GM18508 (cell line): Measurements from ENCODE around the gene MAP2K5.

Source experiments
- ATAC-seq: cut with Tn5 transposase; IDR thresholded peaks from one replicate; pipeline ENCODE4 v1.9.1; 2021; ENCODE audit warnings: moderate number of reproducible peaks; ENCODE audit not compliant: insufficient read depth, unreplicated experiment

Gene MAP2K5

DNA sequence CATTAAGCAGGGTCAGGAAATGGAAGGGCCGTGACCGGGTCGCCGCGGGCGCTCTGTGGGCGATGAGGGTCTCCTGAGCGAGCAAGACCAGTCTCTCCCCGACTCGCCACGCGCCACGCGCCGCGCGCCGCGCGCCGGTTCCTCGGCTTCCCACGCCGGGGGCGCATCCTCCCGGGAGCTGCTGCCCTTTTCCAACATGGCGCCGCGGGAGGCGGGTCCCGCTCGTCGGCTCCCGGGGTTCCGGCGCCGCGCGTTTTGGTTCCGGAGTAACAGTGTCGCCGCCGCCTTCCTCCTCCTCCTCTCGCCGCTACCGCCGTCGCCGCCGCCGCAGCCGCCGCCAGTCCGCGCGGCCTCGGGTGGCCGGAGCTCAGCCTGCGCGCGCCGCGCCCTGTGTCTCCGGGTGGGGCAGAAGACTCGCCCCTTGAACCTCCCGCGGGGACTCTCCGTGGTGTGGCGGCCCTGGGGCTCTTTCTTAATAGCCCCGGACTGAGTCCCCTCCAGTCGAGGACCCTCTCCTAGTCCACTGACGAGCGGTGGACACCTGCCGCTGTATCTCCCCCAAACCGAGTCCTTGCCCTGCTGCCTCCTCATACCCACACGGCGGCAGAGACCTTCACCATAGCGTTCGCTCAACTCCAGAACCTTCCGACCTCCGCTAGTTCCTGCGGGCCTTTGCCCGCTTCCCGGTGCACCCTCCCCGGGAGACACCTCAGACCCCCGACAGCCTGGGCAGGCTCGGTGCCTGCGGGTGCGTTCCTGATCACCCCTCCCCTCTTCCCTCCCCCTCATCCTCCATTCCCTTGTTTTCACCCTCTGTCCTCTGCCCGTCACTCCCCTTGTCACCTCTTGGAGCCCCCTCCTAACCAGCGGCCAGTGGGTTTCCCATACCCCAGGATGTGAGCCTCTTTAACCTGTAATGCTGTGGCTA lies at the start of gene MAP2K5:
Gene MAP2K5 (plus strand): TSS at position 284 of the 928 bp plus-strand sequence. CDS start 633 bp downstream, at position 917.
- ATAC-seq: no peak

DNA sequence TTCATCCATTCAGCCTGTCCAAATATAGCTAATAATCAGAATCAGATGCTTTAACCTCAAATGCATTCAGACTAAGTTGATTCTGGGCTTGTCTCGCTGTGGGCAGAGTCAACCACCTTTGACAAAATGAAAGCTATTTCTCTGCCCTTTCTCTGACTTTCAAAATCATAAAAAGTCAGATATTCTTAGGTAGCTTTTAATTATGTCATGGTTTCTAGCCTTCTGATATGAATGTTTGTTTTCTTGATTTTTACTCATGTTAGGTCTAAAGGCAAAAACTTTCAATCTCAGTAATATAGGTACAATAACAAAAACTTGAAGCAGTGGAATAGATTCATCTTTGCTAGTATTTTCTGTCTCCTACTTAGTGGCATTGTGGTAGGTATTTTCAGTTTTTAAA lies 46.9 kb upstream of the MAP2K5 start:
- ATAC-seq: no peak

DNA sequence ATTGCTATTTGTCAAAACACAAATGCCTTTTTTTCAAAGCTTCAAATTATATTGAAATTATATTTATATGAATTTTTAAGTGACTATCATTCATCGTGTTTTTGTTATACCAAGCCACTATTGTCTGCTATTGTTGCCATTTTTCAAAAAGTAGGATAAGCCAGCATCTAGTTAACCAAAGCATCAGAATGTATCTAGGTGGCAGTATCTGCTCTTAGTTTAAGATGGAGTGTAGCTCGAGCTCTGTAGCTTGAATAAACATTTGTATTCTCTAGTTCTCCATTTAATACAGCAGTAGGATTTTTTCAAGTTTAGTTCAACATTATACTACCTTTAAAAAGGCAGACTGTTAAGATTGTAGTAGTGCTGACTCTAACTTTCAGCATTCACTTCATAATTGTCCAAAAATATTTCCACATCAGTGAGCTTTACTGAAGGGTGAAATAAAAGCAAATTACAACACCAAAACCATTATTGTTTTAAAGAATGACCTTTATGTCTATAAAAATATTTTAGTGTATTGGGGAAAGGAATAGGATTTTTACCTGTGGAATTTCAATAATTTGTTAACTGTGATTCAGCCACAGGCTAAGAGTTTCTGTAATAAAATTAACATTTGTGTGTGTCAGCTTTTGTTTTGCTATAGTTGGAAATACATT lies 41.2 kb upstream of the MAP2K5 start:
- ATAC-seq: no peak

DNA sequence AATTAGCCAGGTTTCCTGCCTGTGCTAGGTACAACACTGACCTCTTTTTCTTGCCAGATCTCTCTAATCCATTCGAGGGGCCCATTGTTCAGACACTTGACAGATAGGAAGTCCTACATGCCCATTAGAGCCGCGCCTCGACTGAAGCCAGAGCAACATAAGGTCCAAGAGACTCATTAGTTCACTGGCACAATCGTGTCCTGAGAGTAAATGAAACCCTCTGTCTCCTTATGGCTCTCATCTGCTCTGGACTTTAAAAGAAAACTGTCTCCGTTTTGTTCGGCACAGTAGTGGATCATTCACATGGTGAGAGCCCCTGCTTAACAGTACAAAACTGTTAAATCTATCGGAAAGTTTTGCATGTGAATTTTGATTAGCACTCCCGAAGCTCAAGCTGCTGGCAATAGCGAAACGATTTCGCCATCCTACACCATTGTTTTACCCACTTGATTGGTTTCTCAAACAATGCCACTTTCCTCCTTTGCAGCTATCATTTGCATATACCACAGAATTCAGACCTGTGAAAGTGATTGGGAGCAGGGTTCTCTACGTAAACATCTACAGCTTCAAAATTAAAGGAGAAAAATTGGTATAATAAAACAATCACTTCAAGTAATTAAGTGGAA lies 40.6 kb upstream of the MAP2K5 start:
- ATAC-seq: no peak

DNA sequence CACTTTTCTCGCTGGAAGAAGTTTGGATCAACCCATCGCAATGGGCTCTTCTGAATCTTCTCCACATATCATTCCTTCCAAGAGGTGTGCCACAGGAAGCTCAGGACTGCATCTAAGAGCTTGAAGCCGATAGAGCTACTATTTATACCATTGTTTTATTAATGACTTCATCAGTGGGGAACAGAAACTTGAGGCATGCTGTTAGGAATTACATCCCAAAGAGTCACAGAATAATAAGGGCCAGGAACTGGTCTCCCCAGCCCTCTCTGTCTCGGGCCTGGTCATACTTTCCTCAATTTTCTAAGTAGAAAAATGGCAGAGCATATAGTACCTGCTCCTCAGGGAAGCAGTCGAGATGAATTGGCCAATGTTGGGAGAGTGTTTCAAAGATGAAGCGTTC lies 38.4 kb upstream of the MAP2K5 start:
- no peak for ATAC-seq

DNA sequence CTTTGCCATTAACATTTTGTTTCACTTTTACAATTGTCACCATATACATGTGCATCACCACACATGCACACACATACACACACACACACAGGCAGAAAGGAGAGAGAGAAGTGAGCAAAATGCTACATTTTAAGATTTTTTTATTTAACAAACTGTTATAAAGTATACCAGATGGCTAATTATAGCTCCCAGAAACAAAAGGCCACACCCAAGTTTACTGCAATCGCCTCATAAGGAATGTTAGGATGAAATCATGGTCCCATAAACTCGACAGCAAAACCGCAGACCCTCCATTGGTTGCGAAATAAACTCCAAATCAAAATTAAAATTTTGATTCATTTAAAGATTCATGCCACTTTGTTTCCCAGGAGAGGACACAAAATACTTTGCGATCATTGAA lies 37.7 kb upstream of the MAP2K5 start:
- no peak for ATAC-seq

DNA sequence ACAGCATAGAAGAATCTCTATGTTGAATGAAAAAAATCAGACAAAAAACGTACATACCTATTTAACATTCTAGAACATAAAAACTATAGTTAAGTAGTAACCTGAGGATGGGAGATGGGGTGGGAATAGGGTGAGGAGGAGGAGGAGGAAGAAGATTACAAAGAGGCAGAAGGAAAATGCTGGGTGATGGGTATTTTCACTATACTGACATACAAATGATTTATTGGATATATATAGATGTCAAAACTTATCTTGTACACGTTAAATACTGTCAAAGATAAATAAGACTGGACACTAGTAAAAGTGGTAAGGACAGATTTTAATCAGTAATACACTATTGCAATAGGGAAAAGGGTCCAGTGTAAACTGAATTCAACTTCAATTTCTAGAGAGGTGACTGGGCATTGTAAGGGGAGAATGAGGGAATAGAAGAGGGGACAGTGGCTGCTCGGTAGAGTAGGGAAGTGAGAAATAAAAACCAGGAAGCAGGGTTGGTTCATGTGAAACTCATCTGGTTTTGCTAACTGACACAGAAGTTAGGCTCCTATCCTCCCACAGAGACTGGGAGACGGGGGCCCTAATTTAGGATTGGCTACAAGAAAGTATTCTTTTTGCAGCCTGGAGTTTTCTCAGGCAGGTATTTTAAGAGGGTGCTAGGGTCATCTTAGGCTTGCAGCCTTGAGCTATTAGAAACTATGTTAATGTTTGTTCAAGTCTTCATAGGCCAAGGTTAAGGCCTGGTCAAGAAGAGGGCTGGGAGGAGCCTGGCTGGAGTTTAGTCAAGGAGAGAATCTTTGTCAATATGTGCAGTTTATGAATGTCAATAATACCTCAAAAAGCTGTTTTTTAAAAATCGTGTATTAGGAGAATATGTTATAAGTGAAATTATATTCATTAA lies 36.6 kb upstream of the MAP2K5 start:
- ATAC-seq: no peak

DNA sequence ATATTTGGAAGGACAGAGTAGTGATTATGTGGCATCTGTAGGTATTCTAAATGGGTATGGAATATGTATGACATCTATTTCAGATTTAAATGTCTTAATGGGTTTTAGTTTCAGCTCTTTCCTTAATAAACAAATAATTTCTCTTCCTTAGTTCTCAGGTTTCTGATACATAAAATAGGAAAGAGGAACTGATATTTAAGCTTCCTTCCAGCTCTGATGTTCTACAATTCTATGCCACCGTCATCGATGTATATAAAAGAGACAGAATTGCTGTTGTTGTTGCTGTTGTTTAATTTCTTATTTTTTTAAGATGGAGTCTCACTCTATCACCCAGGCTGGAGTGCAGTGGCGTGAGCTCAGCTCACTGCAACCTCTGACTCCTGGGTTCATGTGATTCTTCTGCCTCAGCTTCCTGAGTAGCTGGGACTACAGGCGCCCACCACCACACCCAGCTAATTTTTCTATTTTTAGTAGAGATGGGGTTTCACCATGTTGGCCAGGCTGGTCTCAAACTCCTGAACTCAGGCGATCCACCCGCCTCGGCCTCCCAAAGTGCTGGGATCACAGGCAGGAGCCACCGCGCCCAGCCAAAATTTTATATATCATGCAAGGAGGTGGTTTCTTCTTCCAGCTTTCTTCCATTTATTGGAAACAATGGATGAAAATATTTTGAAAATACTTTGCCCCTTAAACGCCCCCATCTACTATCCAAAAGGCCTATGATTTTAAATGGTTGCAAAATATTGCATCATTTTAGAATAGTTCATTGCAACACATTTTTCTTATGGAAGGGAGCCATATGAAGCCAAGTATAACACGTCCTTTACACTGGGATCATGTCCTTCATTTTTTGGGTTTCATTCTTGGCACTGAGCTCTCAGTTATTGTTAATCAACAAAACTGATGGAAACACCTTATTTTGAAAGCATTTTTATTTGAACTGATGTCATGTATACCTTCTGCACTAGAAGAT lies 35.4 kb upstream of the MAP2K5 start:
- no peak for ATAC-seq

DNA sequence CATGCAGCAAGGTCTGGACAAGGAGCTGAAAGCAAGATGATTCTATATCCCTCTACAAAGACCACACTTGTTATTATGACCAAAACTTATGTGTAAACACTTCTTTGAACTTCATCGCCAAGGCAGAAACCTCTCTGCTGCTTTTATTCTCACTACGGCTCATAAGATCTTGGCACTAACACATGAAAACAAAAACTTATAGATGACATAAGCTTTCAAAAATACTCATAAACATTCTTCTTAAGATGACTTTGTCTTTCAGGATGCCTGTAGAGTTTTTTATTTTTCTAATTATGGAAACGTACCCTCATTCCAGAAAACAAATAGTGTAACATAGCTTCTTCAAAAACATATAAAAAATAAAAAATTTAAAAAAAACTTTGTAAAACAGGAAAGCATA lies 34.1 kb upstream of the MAP2K5 start:
- ATAC-seq: no peak

DNA sequence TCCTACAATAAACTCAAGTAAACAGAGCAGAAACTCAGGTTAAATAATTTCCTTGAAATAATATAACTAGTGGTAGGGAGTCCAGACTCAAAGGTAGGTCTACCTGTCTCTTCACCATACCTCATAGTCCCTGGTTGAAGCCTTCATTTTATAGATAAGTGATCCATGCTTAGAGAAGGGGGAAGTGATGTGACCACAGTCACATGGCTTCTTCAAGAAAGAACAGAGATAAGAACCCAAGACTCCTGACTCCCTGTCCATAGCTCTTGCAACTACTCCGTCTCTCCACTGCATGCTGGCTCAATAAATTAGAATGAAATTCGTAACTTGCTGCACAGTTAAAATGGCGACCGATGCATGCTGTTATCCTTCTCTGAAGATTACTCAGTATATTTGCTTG lies 32.6 kb upstream of the MAP2K5 start:
- ATAC-seq: no peak

DNA sequence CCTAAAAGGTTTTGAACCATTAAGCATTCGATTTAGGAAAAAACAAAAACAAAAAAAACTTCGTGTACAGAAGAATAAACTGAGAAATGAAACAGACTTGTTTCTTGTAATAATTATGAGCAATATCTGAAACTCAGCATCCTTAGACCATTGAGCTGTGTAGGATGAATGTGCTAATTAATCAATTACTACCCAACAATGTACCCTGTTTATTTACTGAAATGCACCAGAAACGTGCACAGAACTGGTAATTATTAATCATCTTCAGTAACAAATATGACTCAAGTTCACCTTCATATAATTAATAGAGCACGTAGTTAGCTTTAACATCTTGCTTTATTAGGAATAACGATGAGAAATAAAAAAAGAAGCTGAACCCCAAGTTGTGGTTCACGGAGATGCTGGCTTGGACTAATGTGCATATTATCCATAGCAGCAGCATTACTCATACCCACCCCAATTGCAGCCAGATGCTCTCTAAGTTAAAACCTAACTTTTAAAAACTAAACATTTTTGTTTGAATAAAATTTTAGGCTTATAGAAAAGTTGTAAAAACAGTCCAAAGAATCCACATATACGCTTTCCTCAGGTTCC lies 31.8 kb upstream of the MAP2K5 start:
- no peak for ATAC-seq

DNA sequence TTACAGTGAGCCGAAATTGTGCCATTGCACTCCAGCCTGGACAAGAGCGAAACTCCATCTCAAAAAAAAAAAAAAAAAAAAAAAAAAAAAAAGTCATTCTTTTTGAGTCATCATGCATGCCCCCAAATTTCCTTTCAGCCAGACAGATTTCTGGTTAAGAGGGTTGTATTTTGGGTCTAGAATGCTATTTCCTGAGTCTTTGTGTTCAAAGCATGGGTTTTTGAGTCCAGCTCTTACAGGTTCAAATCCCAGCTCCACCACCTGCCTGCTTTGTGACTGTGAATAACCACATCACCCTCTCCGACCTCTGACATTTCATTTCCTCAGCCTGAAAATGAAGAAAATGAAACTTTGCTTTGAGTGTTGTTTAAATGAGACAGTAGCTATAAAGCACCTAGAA lies 30.9 kb upstream of the MAP2K5 start:
- ATAC-seq: no peak

DNA sequence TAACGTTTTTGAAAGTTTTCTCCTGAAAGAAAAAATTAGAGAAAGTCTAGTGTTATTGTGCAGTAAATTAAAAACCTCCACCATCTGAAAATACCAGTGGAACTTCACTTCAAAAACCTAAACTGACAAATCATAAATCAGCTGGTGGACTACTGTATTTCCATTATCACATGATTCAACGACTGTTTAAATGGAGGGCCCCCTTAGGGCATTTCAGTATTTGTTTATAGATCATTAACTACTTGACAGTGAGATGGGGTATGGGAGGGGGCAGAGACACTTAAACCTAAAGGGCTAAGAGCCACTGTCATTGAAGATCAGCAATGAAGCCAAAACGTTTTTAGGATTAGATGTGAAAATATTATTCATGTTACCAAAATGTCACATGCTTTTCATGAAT lies 30.4 kb upstream of the MAP2K5 start:
- ATAC-seq: no peak

DNA sequence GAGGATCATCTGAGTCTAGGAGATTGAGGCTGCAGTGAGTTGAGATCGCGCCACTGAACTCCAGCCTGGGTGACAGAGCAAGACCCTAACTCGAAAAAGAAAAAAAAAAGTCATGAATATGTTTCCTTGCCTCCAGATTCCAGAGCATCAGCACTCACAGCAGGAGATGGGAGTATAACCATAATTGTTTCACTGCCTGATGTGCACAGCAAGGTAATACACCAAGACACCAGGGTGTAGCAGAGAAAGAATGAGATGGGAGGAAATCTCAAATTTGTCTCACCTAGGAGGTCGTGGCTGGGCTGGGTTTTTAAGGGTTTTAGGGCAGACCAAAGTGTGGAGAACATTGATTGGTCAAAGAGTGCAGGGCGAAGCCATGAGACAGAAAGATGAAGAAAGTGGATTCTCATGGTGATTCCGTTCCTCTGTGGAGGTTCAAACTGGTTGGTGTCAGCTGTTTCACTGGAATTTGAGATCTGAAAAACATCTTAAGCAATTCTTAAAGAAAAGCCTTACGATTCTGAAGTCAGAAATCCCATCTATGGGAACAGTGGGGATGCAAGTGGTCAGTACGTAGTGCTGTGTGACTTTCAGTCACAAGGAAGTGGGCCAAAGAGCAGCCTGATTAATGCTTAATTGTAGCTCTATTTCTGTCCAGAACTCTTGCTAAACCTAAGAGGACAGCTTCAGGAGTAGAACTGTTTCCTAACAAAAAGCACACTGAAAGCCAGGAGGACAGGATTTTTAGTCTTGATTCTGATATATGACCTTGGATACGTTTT lies 29.4 kb upstream of the MAP2K5 start:
- ATAC-seq: no peak

DNA sequence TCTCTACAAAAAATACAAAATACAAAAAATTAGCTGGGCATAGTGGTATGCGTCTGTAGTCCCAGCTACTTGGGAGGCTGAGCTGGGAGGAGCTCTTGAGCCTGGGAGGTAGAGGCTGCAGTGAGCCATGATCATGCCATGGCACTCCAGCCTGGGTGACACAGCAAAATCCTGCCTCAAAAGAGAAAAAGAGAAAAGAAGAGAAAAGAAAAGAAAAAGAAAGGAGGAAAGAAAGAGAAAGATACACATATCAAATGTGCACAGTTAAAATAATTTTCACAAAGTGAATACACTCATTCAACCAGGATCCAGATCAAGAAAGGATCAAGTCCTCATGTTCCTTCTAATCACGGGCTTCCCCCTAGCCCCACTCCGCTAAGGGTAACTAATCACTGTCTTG lies 27.4 kb upstream of the MAP2K5 start:
- no peak for ATAC-seq

DNA sequence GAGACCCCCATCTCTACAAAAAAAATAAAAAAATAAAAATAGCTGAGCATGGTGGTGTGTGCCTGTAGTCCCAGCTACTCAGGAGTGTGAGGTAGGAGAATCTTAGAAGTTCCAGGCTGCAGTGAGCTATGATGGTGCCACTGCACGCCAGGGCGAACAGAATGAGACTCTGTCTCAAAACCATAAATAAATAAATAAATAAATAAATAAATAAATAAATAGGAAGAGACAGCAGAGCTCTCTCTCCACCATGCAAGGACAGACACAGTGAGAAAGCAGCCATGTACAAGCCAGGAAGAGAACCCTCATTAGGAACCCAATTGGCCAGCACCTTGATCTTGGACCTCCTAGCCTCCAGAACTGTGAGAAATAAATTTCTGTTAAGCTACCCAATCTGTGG lies 26.9 kb upstream of the MAP2K5 start:
- ATAC-seq: no peak

DNA sequence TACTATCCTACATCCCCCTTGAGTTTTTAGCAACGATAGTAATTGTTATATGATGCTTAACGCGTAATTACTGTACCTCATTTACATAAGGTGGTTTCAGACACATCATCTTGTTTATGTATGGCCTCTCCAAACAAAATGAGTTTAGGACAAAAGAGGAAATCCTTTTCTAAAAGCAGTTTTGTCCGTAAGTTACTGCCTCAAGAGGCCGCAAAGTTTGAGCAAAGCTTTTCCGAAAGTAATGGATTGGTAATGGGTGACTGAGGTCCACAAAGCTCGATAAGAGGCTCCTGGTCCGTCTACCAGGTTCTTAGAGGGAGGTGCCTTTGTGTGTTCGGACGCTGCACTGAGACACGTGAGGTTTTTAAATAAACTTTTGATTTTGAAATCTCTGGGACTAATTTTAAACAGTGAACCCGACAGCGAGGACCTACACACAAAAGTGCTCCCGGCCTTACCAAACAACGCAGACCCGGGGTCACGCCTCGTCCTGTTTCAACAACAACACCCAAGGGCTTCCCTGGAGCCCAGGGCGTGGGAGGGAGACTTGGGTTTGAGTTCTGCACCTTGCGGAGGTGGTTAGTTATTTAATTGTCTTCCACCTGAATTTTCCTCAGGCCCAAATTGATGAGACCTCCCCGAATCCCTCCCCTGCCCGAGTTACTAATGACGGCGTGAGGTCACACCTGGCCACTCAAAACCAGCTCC lies 22.0 kb upstream of the MAP2K5 start:
- ATAC-seq: no peak
